Calu3 (cell line): ENCODE measurements around the gene ECE2. TPM values are rescaled to one million over a fixed set of nuclear protein-coding genes. Genes with fewer than 3 reads are reported as not detected.

Experiments
- BruUV-seq: library from RNA; stranded (reverse); fragments of 400-500 nt; replicated peaks from 2 replicates; lab custom pipeline; 2021; lab: Mats Ljungman, UMichigan
- CTCF ChIA-PET: fragments of 300-600 bp; sonication (Branson Sonifier 250); formaldehyde crosslinking; loops from one replicate; lab custom pipeline; 2022; ENCODE audit warnings: antibody characterized with exemption; lab: Charles Lee
- DNase-seq: peaks from one replicate; pipeline ENCODE4 v3.0.0; 2022
- H3K27ac Mint-ChIP-seq: one replicate; pipeline ENCODE4 v1.8.0; 2022; ENCODE audit warnings: mixed read lengths; ENCODE audit not compliant: unreplicated experiment
- H3K27me3 Mint-ChIP-seq: one replicate; pipeline ENCODE4 v1.8.0; 2022; ENCODE audit warnings: mixed read lengths; ENCODE audit not compliant: unreplicated experiment
- H3K36me3 Mint-ChIP-seq: one replicate; pipeline ENCODE4 v1.8.0; 2022; ENCODE audit warnings: mild to moderate bottlenecking, moderate library complexity, mixed read lengths; ENCODE audit not compliant: insufficient read depth, unreplicated experiment
- H3K4me1 Mint-ChIP-seq: one replicate; pipeline ENCODE4 v1.8.0; 2022; ENCODE audit warnings: mild to moderate bottlenecking, low read depth, mixed read lengths; ENCODE audit not compliant: unreplicated experiment
- H3K4me3 Mint-ChIP-seq: one replicate; pipeline ENCODE4 v1.8.0; 2022; ENCODE audit warnings: mild to moderate bottlenecking, low read depth, moderate library complexity, mixed read lengths; ENCODE audit not compliant: unreplicated experiment
- H3K9me3 Mint-ChIP-seq: one replicate; pipeline ENCODE4 v1.8.0; 2022; ENCODE audit warnings: low read depth, mixed read lengths; ENCODE audit not compliant: unreplicated experiment
- intact Hi-C: fragments of 100-400 bp; cut with micrococcal nuclease; formaldehyde crosslinking; loops from one replicate; pipeline ENCODE4 v1.10.0; 2022; ENCODE audit not compliant: unreplicated experiment
- total RNA-seq: library from RNA; stranded (reverse); gene quantifications from 2 replicates; pipeline ENCODE4 v1.2.3, GENCODE V29; 2022
- TF ChIP-seq, protein P1 (sequence below): fragments of 200-600 bp; IDR thresholded peaks from one replicate; pipeline ENCODE4 v1.8.0; 2022; ENCODE audit warnings: antibody characterized with exemption; ENCODE audit not compliant: unreplicated experiment

Gene ECE2
- total RNA-seq, 1 experiment from 2014 or later: not detected

DNA sequence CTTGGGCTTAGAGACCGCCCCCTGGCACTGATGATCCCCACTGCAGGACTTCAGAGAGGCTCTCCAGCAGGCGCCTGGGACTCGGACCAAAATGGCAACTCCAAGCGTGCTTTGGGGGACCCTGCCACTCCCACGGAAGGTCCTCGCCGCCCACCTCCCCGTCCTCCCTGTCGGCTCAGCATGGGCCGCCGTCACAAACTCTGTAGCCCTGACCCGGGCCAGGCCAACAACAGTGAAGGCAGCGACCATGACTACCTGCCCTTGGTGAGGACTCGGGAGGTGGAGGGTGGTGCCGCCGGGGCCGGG lies 34.7 kb upstream of the ECE2 start:
- Mint-ChIP-seq H3K36me3 (peaks cover 39% of the 10 kb centered on the region), H3K4me3 (peak overlapping the region; percentile 56), H3K27ac (no peak overlapping the region), H3K4me1 (no peaks in the 10 kb centered on the region), H3K27me3 (peaks cover 39% of the 10 kb centered on the region), H3K9me3 (no peaks in the 10 kb centered on the region)
- no peak for DNase-seq
- intact Hi-C loops: loop anchor here (5.0 kb wide), 1 partner anchor 199 kb away; no protein-coding TSS in a partner anchor
- BruUV-seq: no TSS peak
- CTCF ChIA-PET: interaction anchor here (1.0 to 3.6 kb wide), 10 partner anchors 11 to 345 kb away, joined by 3 to 29 read pairs (median 5); partner anchors contain the start of genes ABCF3, AP2M1, CAMK2N2 and DVL3
- TF ChIP-seq, protein P1, sequence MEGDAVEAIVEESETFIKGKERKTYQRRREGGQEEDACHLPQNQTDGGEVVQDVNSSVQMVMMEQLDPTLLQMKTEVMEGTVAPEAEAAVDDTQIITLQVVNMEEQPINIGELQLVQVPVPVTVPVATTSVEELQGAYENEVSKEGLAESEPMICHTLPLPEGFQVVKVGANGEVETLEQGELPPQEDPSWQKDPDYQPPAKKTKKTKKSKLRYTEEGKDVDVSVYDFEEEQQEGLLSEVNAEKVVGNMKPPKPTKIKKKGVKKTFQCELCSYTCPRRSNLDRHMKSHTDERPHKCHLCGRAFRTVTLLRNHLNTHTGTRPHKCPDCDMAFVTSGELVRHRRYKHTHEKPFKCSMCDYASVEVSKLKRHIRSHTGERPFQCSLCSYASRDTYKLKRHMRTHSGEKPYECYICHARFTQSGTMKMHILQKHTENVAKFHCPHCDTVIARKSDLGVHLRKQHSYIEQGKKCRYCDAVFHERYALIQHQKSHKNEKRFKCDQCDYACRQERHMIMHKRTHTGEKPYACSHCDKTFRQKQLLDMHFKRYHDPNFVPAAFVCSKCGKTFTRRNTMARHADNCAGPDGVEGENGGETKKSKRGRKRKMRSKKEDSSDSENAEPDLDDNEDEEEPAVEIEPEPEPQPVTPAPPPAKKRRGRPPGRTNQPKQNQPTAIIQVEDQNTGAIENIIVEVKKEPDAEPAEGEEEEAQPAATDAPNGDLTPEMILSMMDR: no peak

DNA sequence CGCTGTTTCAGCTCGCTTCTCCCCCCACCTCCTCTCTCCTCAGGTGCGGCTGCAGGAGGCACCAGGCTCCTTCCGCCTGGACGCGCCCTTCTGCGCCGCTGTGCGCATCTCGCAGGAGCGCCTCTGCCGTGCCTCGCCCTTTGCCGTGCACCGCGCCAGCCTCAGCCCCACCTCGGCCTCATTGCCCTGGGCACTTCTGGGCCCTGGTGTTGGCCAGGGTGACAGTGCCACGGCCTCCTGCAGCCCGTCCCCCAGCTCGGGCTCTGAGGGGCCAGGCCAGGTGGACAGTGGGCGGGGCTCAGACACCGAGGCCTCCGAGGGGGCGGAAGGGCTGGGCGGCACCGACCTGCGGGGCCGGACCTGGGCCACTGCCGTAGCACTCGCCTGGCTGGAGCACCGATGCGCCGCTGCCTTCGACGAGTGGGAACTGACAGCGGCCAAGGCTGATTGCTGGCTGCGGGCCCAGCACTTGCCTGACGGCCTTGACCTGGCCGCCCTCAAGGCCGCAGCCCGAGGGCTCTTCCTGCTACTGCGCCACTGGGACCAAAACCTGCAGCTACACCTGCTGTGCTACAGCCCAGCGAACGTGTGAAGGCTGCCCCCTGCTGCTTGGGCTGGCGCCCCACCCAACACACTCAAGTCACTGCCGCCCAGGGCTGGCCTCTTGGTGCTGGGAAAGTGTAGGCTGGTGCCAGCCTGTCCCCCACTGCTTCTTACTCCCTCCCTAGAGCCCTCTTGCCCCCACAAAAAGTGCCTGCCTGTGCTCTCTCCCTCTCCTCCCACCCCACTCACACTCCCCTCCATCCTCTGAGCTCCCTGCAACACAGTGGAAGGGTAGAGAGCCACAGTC lies 34.1 kb upstream of the ECE2 start:
- H3K36me3 Mint-ChIP-seq: peaks cover 41% of the 10 kb centered on the region
- no peaks in the 10 kb centered on the region for H3K4me1 Mint-ChIP-seq
- peak overlapping the region; percentile 56 for H3K4me3 Mint-ChIP-seq
- peak; percentile 94 for DNase-seq
- H3K27me3 Mint-ChIP-seq: peaks cover 39% of the 10 kb centered on the region
- TF ChIP-seq, protein P1: peak; percentile 94
- H3K9me3 Mint-ChIP-seq: no peaks in the 10 kb centered on the region
- CTCF ChIA-PET: interaction anchor here (0.6 to 3.6 kb wide), 14 partner anchors 14 to 348 kb away, joined by 3 to 29 read pairs (median 4); partner anchors contain the start of genes ABCF3, AP2M1, DVL3 and EIF2B5
- intact Hi-C loops: loop anchor here (1.0 to 5.0 kb wide), 3 partner anchors 96 to 347 kb away; no protein-coding TSS in a partner anchor
- BruUV-seq: no TSS peak
- H3K27ac Mint-ChIP-seq: no peak overlapping the region

DNA sequence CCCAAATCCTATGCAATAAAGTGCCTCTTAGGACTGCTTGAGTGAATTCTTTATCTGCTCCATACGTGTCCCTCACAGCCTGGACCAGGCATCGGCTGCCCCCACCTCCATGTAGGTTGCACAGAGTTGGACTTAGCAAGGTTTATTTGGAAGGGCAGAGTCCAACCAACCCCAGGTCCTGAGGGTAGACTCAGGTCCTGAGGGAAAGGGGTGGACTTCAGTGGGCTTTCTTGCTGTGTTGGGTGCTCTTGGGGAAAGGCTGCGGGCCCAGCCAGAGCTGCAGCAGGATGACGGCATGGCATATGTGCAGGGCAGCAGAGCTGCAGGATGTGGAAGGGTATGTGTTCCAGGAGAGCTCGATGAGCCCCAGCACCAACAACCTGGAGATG lies 33.5 kb upstream of the ECE2 start:
- H3K9me3 Mint-ChIP-seq: no peaks in the 10 kb centered on the region
- peaks cover 41% of the 10 kb centered on the region for H3K36me3 Mint-ChIP-seq
- intact Hi-C loops: loop anchor here (1.0 to 5.0 kb wide), 3 partner anchors 97 to 347 kb away; no protein-coding TSS in a partner anchor
- CTCF ChIA-PET: interaction anchor here (0.6 to 3.6 kb wide), 10 partner anchors 14 to 349 kb away, joined by 3 to 29 read pairs (median 5); partner anchors contain the start of gene ABCF3
- DNase-seq: no peak
- peaks cover under 1% of the 10 kb centered on the region for H3K4me1 Mint-ChIP-seq
- H3K4me3 Mint-ChIP-seq: peak overlapping the region; percentile 56
- H3K27me3 Mint-ChIP-seq: peaks cover 34% of the 10 kb centered on the region
- TF ChIP-seq, protein P1: no peak
- no TSS peak for BruUV-seq
- no peak overlapping the region for H3K27ac Mint-ChIP-seq

DNA sequence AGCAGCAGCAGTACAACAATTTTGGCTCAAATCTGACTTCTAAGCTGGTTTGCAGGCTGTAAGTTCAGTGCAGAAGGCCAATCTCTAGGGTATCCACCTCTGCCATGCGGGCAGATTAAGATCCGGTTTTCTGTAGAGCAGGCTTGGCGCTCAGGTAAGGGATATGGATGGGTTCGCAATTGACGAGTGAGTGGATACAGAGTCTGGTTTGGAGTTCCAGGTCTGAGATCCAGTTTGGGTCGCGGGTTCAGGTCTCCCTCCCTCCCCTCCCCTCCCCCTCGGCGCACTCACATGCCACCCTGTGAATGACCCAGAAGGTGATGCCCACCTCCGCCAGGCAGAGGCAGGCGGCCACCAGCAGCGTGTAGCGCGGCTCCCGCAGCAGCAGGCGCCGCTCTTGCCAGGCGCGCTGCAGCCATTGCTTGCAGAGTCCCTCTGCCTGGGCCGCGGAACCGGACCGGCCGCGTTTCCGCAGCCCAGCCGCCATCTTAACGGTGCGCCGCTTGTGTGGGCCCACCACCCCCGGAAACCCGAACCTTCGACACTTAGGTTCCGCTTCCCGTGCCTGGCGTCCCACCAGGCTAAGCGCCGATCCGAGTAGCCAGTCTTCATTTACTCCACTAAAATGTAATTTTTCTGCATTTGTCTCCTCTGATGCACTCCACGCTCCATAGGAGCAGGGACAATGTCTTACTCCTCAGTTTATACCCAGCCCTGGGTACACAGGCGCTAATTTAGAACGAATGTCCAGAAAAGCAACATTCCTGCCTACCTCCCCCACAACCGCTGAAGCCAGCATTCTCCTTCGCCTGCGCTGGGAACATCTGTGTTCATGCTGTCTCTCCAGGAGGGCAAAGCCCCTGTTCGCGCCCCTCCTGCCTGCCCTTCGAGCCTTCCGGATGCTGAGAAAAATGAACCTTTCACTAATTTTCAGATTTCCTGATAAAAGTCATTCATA lies 27.1 kb upstream of the ECE2 start, which contains the start of gene ALG3:
TSS of gene ALG3 (minus strand) at position 509 of the 958 bp plus-strand sequence. CDS start at position 487, 22 bp downstream.
- peak within 1 kb of the TSS; percentile 92 for H3K4me3 Mint-ChIP-seq
- DNase-seq: peak; percentile 96
- no peaks in the 10 kb centered on the region for H3K9me3 Mint-ChIP-seq
- CTCF ChIA-PET: interaction anchor here (1.4 kb wide), 1 partner anchor 13 kb away, joined by 5 read pairs; the partner anchor contains the start of gene CAMK2N2
- TF ChIP-seq, protein P1: no peak
- H3K36me3 Mint-ChIP-seq: peaks cover 42% of the 10 kb centered on the region
- intact Hi-C loops: no loop called here
- H3K27ac Mint-ChIP-seq: peak within 1 kb of the TSS; percentile 97
- TSS peak; percentile 81 for BruUV-seq
- H3K27me3 Mint-ChIP-seq: no peaks in the 10 kb centered on the region
- peaks cover 8% of the 10 kb centered on the region for H3K4me1 Mint-ChIP-seq
